HEK293T (cell line): ENCODE measurements around the gene BUB1B.

Experiments
- ELF4 ChIP-seq: fragments of 450-650 bp; IDR thresholded peaks from 2 replicates; pipeline ENCODE4 v1.6.1; 2017; ENCODE audit warnings: antibody characterized with exemption
- FOXK2 ChIP-seq: fragments of 450-650 bp; IDR thresholded peaks from 2 replicates; pipeline ENCODE4 v1.6.1; 2016; ENCODE audit warnings: mild to moderate bottlenecking
- FOXM1 ChIP-seq: fragments of 450-650 bp; IDR thresholded peaks from 2 replicates; pipeline ENCODE4 v1.6.1; 2017; ENCODE audit warnings: mild to moderate bottlenecking, borderline replicate concordance
- SP1 ChIP-seq: fragments of 450-650 bp; IDR thresholded peaks from 2 replicates; pipeline ENCODE4 v1.6.1; 2017
- ZNF384 ChIP-seq: fragments of 450-650 bp; IDR thresholded peaks from 2 replicates; pipeline ENCODE4 v1.6.1; 2016

GRCh38 chr15:40258544-40258943 lies 97.7 kb downstream of the BUB1B start:
- TF ChIP-seq FOXK2 (no peak), ELF4 (no peak), SP1 (no peak), ZNF384 (no peak), FOXM1 (no peak)
